H1 (cell line): ENCODE results near the gene GTF2E1. TPM values are rescaled to one million over a fixed set of nuclear protein-coding genes. Genes with fewer than 3 reads are reported as not detected.

Source experiments
- MAX ChIP-seq: IDR thresholded peaks from 2 replicates; pipeline ENCODE4 v1.6.1; 2012; ENCODE audit warnings: inconsistent platforms
- POLR2A ChIP-seq, 2 experiments: IDR thresholded peaks; 1 replicate in 1 of 2; 2 replicates in 1 of 2; pipeline ENCODE4 v1.6.1; 2011; ENCODE audit warnings: low read depth in 2 of 2, low read length in 2 of 2, mild to moderate bottlenecking in 2 of 2; ENCODE audit errors: control extremely low read depth in 1 of 2
- RAD21 ChIP-seq, 2 experiments: IDR thresholded peaks in 1 of 2; conservative IDR thresholded peaks in 1 of 2; 2 replicates each; pipeline ENCODE4 v1.6.1; 2011; ENCODE audit warnings: low read depth in 2 of 2, low read length in 2 of 2, improper control_type of control experiment in 1 of 2, inconsistent platforms in 1 of 2, mild to moderate bottlenecking in 1 of 2, moderate library complexity in 1 of 2
- SAP30 ChIP-seq: fragments of 300-600 bp; sonication (generic); IDR thresholded peaks from 2 replicates; pipeline ENCODE4 v1.7.1; 2012; ENCODE audit warnings: low read length, moderate library complexity, mild to moderate bottlenecking, inconsistent platforms; ENCODE audit not compliant: insufficient read depth, insufficient replicate concordance
- YY1 ChIP-seq: IDR thresholded peaks from 2 replicates; pipeline ENCODE4 v1.6.1; 2011; ENCODE audit warnings: low read depth, mild to moderate bottlenecking, low read length
- polyA plus RNA-seq, 7 experiments: library from polyadenylated mRNA; depleted of rRNA in 3 of 7; stranded (reverse) in 5 of 7; unstranded in 2 of 7; fragments of >200 nt in 5 of 7; fragments of 200-250 nt in 2 of 7; gene quantifications; 1 replicate in 5 of 7; 2 replicates in 1 of 7; 4 replicates in 1 of 7; pipeline versions ENCODE4 v1.2.1 to v1.2.3, GENCODE V29; 2011 to 2013; ENCODE audit warnings: missing spikeins in 2 of 7, mixed read lengths in 2 of 7
- total RNA-seq: library from RNA; stranded (reverse); fragmentation: NEBNext Ultra II Directional; extraction: Animal tissue kit (Norgen Biotek cat#: 25700); gene quantifications from 2 replicates; pipeline ENCODE4 v1.2.1, GENCODE V29; 2021

GTF2E1 gene
- total and polyA plus RNA-seq, 2 of the 8 experiments (the other 6 are each of a cell fraction or from before 2014, with no cell fraction given), result 37.4 to 73.3 TPM

- TF ChIP-seq POLR2A (IDR thresholded peaks at IDR 0.05; ENCODE audit: control extremely low read depth in 1 of 2, low read depth in 2 of 2, low read length in 2 of 2) (no peak), SAP30 (no peak), MAX (no peak), RAD21 (IDR thresholded peaks at IDR 0.05 in 1 of 2, conservative IDR thresholded peaks at IDR 0.05 in 1 of 2; ENCODE audit: low read depth in 2 of 2, low read length in 2 of 2) (no peak), YY1 (no peak)
Observed at GRCh38 chr3:120699333-120699732, 43.2 kb upstream of the GTF2E1 start (continued).
